Upper lobe of left lung (tissue), 6 donors: ENCODE data around the gene PRCP. TPM values are rescaled to one million over a fixed set of nuclear protein-coding genes. Genes with fewer than 3 reads are reported as not detected.

Experiments
- ATAC-seq, 2 donors: fragments of 200-7000 bp; cut with Tn5 transposase; one replicate each; pipeline ENCODE4 v1.9.1; 2022; ENCODE audit warnings: mild to moderate bottlenecking in 2 of 2, moderate library complexity in 2 of 2; ENCODE audit not compliant: low FRiP score in 2 of 2
- DNase-seq, 2 donors: peaks; one replicate each; pipeline ENCODE4 v3.0.0-alpha.2; 2019 to 2020
- H3K27ac ChIP-seq, 4 donors: fragments of 200-600 bp; sonication (generic); one replicate each; pipeline ENCODE4 v1.5.1; 2016 to 2019
- H3K27me3 ChIP-seq, 4 donors: fragments of 200-600 bp; sonication (generic); one replicate each; pipeline ENCODE4 v1.5.1; 2017 to 2019
- H3K36me3 ChIP-seq, 4 donors: fragments of 200-600 bp; sonication (generic); one replicate each; pipeline ENCODE4 v1.5.1; 2016 to 2019
- H3K4me1 ChIP-seq, 4 donors: fragments of 200-600 bp; sonication (generic); one replicate each; pipeline ENCODE4 v1.5.1; 2018 to 2019
- H3K4me3 ChIP-seq, 4 donors: fragments of 200-600 bp; sonication (generic); one replicate each; pipeline ENCODE4 v1.5.1; 2017 to 2019; ENCODE audit warnings: mild to moderate bottlenecking in 2 of 4, moderate library complexity in 1 of 4
- H3K9me3 ChIP-seq, 4 donors: fragments of 200-600 bp; sonication (generic); one replicate each; pipeline ENCODE4 v1.5.1; 2018 to 2019
- EP300 ChIP-seq, 4 donors: sonication (generic); formaldehyde crosslinking; IDR thresholded peaks; one replicate each; pipeline ENCODE4 v1.5.1; 2017; ENCODE audit warnings: antibody characterized with exemption in 4 of 4, control low read depth in 2 of 4
- POLR2A ChIP-seq, 4 donors: fragments of 450-650 bp; IDR thresholded peaks; one replicate each; pipeline ENCODE4 v1.5.1; 2016 to 2017; ENCODE audit warnings: antibody characterized with exemption in 4 of 4, mild to moderate bottlenecking in 2 of 4
- POLR2AphosphoS5 ChIP-seq, 2 donors: sonication (generic); formaldehyde crosslinking; IDR thresholded peaks; one replicate each; pipeline ENCODE4 v1.5.1; 2017; ENCODE audit warnings: antibody characterized with exemption in 2 of 2
- WGBS, 2 donors: methylation state at CpG; one replicate each; pipeline ENCODE4 v1.1.5; 2017 to 2018; 5-methylcytosine and 5-hydroxymethylcytosine counted together
- total RNA-seq, 6 donors: library from RNA; depleted of rRNA in 4 of 6; stranded (reverse); fragments of >200 nt in 4 of 6; gene quantifications; one replicate each; pipeline versions ENCODE4 v1.1.0 to v1.2.1, GENCODE V29; 2016 to 2021
- TF ChIP-seq, protein P1 (sequence below), 6 experiments: fragments of 450-650 bp in 4 of 6; fragments of 200-600 bp in 2 of 6; sonication (generic) in 2 of 6; IDR thresholded peaks; one replicate each; pipeline ENCODE4 v1.5.1; 2016 to 2019; ENCODE audit warnings: antibody characterized with exemption in 6 of 6
- donor health status: DM: no; HTN: no; CAD: no; lungs with moderate emphysema.
- donor health status: DM: no; HTN: yes; CAD: no; lungs with severe emphysema.

PRCP gene
- total RNA-seq, 6 donors from 2014 or later = 11.5 to 84.5 (median 39.1) TPM

GRCh38 chr11:82942376-82942775 lies 42.1 kb upstream of the PRCP start:
- ATAC-seq (no peak), DNase-seq (peak in 1 of 2 donors; percentile 12)
- 100% methylated on average over 2 of the region's 2 CpGs for WGBS, 2 donors

DNA sequence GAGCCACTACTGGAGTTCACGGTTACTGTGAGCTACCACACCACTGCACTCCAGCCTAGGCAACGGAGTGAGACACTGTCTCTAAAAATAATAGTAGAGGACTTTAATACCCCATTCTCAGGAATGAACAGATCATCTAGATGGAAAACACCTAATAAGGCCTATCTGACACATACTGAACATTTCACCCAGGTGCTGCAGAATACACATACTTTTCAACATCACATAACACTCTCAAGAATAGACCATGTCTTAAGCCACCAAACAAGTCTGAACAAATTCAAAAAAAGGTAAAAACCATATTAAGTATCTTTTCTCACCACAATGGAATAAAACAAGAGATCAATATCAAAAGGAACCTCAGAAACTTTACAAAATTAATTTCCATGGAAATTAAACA lies 39.2 kb upstream of the PRCP start:
- no peaks in the 10 kb centered on the region for H3K9me3 ChIP-seq
- TF ChIP-seq EP300 (IDR thresholded peaks at IDR 0.05) = no peak
- TF ChIP-seq, protein P1, sequence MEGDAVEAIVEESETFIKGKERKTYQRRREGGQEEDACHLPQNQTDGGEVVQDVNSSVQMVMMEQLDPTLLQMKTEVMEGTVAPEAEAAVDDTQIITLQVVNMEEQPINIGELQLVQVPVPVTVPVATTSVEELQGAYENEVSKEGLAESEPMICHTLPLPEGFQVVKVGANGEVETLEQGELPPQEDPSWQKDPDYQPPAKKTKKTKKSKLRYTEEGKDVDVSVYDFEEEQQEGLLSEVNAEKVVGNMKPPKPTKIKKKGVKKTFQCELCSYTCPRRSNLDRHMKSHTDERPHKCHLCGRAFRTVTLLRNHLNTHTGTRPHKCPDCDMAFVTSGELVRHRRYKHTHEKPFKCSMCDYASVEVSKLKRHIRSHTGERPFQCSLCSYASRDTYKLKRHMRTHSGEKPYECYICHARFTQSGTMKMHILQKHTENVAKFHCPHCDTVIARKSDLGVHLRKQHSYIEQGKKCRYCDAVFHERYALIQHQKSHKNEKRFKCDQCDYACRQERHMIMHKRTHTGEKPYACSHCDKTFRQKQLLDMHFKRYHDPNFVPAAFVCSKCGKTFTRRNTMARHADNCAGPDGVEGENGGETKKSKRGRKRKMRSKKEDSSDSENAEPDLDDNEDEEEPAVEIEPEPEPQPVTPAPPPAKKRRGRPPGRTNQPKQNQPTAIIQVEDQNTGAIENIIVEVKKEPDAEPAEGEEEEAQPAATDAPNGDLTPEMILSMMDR (IDR thresholded peaks at IDR 0.05) = no peak
- no peak for TF ChIP-seq POLR2A (IDR thresholded peaks at IDR 0.05)
- TF ChIP-seq POLR2AphosphoS5 (IDR thresholded peaks at IDR 0.05) = no peak
- H3K36me3 ChIP-seq = no peaks in the 10 kb centered on the region
- no peak overlapping the region for H3K27ac ChIP-seq
- H3K27me3 ChIP-seq = no peaks in the 10 kb centered on the region
- 92 to 100% methylated on average over 2 of the region's 2 CpGs for WGBS, 2 donors
- ATAC-seq (no peak), DNase-seq (no peak)
- H3K4me3 ChIP-seq = no peak overlapping the region
- H3K4me1 ChIP-seq = no peaks in the 10 kb centered on the region

More at GRCh38 chr11:82942376-82942775, 42.1 kb upstream of the PRCP start:
- TF ChIP-seq, protein P1 (IDR thresholded peaks at IDR 0.05) = no peak
- TF ChIP-seq POLR2AphosphoS5 (IDR thresholded peaks at IDR 0.05) (no peak), POLR2A (IDR thresholded peaks at IDR 0.05) (no peak), EP300 (IDR thresholded peaks at IDR 0.05) (no peak)
- Histone ChIP-seq H3K9me3 (no peaks in the 10 kb centered on the region), H3K27ac (no peak overlapping the region), H3K4me3 (no peak overlapping the region), H3K36me3 (no peaks in the 10 kb centered on the region), H3K27me3 (no peaks in the 10 kb centered on the region), H3K4me1 (no peaks in the 10 kb centered on the region)

- no peak overlapping the region for H3K4me3 ChIP-seq
- DNase-seq (no peak), ATAC-seq (no peak)
- no peaks in the 10 kb centered on the region for H3K27me3 ChIP-seq
- H3K4me1 ChIP-seq = no peaks in the 10 kb centered on the region
- H3K27ac ChIP-seq = no peak overlapping the region
- no peaks in the 10 kb centered on the region for H3K36me3 ChIP-seq
- H3K9me3 ChIP-seq = no peaks in the 10 kb centered on the region
- no peak for TF ChIP-seq EP300 (IDR thresholded peaks at IDR 0.05)
- TF ChIP-seq POLR2A (IDR thresholded peaks at IDR 0.05) = no peak
- TF ChIP-seq, protein P1 (IDR thresholded peaks at IDR 0.05) = no peak
- no peak for TF ChIP-seq POLR2AphosphoS5 (IDR thresholded peaks at IDR 0.05)
- 87 to 100% methylated on average over 2 of the region's 2 CpGs for WGBS, 2 donors
These were observed 37.3 kb upstream of the PRCP start for GRCh38 chr11:82937554-82937953.

DNA sequence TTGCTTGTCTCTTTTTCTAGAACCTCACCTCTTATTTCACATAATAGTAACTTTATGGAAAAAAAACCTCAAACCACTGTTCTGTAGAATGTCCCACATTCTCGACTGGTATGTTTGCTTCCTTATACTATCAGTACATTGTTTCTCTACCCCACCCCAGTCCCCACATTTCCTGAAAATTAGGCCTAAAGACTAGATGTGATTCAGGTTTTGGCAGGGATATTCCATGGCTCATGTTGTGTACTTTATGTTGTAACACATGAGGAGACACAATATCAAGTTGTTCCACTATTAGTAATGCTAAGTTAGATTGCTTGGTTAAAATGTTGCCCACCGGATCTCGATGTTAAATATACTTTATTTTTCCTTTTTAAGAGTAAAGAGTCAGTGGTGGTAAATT lies 36.0 kb upstream of the PRCP start:
- Histone ChIP-seq H3K4me1 (no peaks in the 10 kb centered on the region), H3K9me3 (no peaks in the 10 kb centered on the region), H3K27me3 (no peaks in the 10 kb centered on the region), H3K27ac (no peak overlapping the region), H3K4me3 (no peak overlapping the region), H3K36me3 (no peaks in the 10 kb centered on the region)
- TF ChIP-seq POLR2AphosphoS5 (IDR thresholded peaks at IDR 0.05) (no peak), EP300 (IDR thresholded peaks at IDR 0.05) (no peak)
- TF ChIP-seq, protein P1 (IDR thresholded peaks at IDR 0.05) = no peak
- ATAC-seq (no peak), DNase-seq (no peak)
- WGBS, 2 donors = 90 to 97% methylated on average over 3 of the region's 3 CpGs

DNA sequence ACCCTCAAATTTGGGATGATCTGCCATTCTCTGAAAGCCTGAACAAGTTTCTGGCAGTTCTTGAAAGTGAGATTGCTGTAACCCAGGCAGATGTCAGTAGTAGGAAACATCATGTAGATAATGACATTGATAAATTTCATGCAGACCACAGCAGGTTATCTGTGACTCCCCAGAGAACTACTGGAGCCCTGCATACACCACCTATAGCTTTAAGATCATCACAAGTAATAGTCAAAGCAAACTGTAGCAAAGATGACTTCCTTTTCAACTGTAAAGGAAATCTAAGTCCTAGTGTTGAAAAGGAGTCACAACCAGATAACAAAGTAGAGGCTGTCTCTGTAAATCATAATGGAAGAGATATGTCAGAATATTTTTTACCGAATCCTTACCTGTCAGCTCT lies 32.3 kb upstream of the PRCP start:
- 92 to 100% methylated on average over 1 of the region's 1 CpG for WGBS, 2 donors
- no peaks in the 10 kb centered on the region for H3K4me1 ChIP-seq
- no peaks in the 10 kb centered on the region for H3K36me3 ChIP-seq
- no peak overlapping the region for H3K4me3 ChIP-seq
- no peak overlapping the region for H3K27ac ChIP-seq
- DNase-seq = no peak
- no peak for ATAC-seq
- TF ChIP-seq, protein P1 (IDR thresholded peaks at IDR 0.05) = no peak
- TF ChIP-seq POLR2A (IDR thresholded peaks at IDR 0.05) = no peak
- TF ChIP-seq POLR2AphosphoS5 (IDR thresholded peaks at IDR 0.05) = no peak
- TF ChIP-seq EP300 (IDR thresholded peaks at IDR 0.05) = no peak
- no peaks in the 10 kb centered on the region for H3K27me3 ChIP-seq
- H3K9me3 ChIP-seq = no peaks in the 10 kb centered on the region
